Mammary epithelial cell (primary cell): ENCODE results near the gene MAB21L3.

ENCODE experiments used
- EZH2 ChIP-seq: IDR thresholded peaks from 2 replicates; pipeline ENCODE4 v1.6.1; 2012; ENCODE audit warnings: low read length, inconsistent platforms, borderline replicate concordance
- TF ChIP-seq, protein P1 (sequence below), 2 donors: IDR thresholded peaks in 1 of 2; conservative IDR thresholded peaks in 1 of 2; 2 replicates each; pipeline ENCODE4 v1.5.1; 2011 to 2012; ENCODE audit warnings: inconsistent platforms in 2 of 2, low read length in 2 of 2, mild to moderate bottlenecking in 2 of 2, control low read depth in 1 of 2, low read depth in 1 of 2; ENCODE audit not compliant: insufficient read depth in 1 of 2; ENCODE audit errors: extremely low read depth in 1 of 2

DNA sequence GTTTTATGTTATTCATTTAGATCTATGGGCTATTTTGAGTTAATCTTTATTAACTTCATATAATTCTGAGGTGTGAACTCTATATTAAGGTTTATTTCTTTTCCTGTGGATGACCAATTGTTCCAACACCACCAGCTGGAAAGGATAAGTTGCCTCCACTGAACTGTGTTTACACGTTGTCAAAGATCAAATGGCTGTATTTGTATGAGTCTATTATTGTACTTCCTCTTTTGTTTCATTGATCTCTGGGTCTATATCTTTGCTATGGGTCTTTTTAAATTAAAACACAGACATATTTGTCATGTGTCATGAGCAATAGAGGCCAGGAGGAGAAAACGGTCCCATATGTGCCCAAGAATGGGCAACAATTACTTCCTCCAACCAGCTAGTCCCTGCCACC is 5.2 kb upstream of the MAB21L3 start:
- TF ChIP-seq, protein P1, sequence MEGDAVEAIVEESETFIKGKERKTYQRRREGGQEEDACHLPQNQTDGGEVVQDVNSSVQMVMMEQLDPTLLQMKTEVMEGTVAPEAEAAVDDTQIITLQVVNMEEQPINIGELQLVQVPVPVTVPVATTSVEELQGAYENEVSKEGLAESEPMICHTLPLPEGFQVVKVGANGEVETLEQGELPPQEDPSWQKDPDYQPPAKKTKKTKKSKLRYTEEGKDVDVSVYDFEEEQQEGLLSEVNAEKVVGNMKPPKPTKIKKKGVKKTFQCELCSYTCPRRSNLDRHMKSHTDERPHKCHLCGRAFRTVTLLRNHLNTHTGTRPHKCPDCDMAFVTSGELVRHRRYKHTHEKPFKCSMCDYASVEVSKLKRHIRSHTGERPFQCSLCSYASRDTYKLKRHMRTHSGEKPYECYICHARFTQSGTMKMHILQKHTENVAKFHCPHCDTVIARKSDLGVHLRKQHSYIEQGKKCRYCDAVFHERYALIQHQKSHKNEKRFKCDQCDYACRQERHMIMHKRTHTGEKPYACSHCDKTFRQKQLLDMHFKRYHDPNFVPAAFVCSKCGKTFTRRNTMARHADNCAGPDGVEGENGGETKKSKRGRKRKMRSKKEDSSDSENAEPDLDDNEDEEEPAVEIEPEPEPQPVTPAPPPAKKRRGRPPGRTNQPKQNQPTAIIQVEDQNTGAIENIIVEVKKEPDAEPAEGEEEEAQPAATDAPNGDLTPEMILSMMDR (conservative IDR thresholded peaks at IDR 0.05 in 1 of 2, IDR thresholded peaks at IDR 0.05 in 1 of 2; ENCODE audit: extremely low read depth in 1 of 2, insufficient read depth in 1 of 2, low read depth in 1 of 2, low read length in 2 of 2), result no peak
- no peak for TF ChIP-seq EZH2
